Prostate gland (tissue), 2 donors: Measurements from ENCODE around the gene TRAPPC11. TPM values are rescaled to one million over a fixed set of nuclear protein-coding genes. Genes with fewer than 3 reads are reported as not detected.

Experiments used
- DNase-seq: peaks from one replicate; pipeline ENCODE4 v3.0.0-alpha.2; 2019; ENCODE audit warnings: low spot score
- H3K27ac ChIP-seq, 2 donors: fragments of 200-600 bp; sonication (generic); 2 replicates each; pipeline ENCODE4 v1.5.1; 2017 to 2019
- H3K27me3 ChIP-seq: fragments of 200-600 bp; sonication (generic); replicated peaks from 2 replicates; pipeline ENCODE4 v1.5.1; 2019; ENCODE audit not compliant: insufficient read depth
- H3K36me3 ChIP-seq, 2 donors: fragments of 200-600 bp; sonication (generic); 1 replicate in 1 of 2; 2 replicates in 1 of 2; pipeline versions ENCODE4 v1.5.1 to v1.8.1; 2017 to 2019
- H3K4me1 ChIP-seq: fragments of 200-600 bp; sonication (generic); replicated peaks from 2 replicates; pipeline ENCODE4 v1.5.1; 2019
- H3K4me3 ChIP-seq, 2 donors: fragments of 200-600 bp; sonication (generic); 2 replicates each; pipeline ENCODE4 v1.5.1; 2017 to 2019
- H3K9me3 ChIP-seq: fragments of 200-600 bp; sonication (generic); 2 replicates; pipeline ENCODE4 v1.5.1; 2017
- POLR2A ChIP-seq: fragments of 450-650 bp; IDR thresholded peaks from one replicate; pipeline ENCODE4 v1.6.1; 2016; ENCODE audit warnings: antibody characterized with exemption, mild to moderate bottlenecking
- POLR2AphosphoS5 ChIP-seq: sonication (generic); formaldehyde crosslinking; IDR thresholded peaks from one replicate; pipeline ENCODE4 v1.6.1; 2017; ENCODE audit warnings: antibody characterized with exemption
- WGBS: methylation state at CpG from one replicate; pipeline ENCODE4 v1.1.5; 2018; 5-methylcytosine and 5-hydroxymethylcytosine counted together
- intact Hi-C: fragments of 100-400 bp; cut with DNase I; formaldehyde crosslinking; loops from one replicate; pipeline ENCODE4 v1.14.2; 2022
- total RNA-seq, 2 donors: library from RNA; depleted of rRNA; stranded (reverse); fragments of >200 nt; gene quantifications; one replicate each; pipeline ENCODE4 v1.1.0, GENCODE V29; 2016
- TF ChIP-seq, protein P1 (sequence below), 4 experiments: fragments of 200-600 bp in 2 of 4; fragments of 450-650 bp in 2 of 4; sonication (generic) in 2 of 4; IDR thresholded peaks; 1 replicate in 3 of 4; 2 replicates in 1 of 4; pipeline ENCODE4 v1.5.1; 2016 to 2019; ENCODE audit warnings: antibody characterized with exemption in 4 of 4, mild to moderate bottlenecking in 2 of 4, moderate library complexity in 2 of 4

TRAPPC11 gene
- total RNA-seq = 10 to 100 TPM; 27.6 to 34.5 TPM

- H3K36me3 ChIP-seq = no peaks in the 10 kb centered on the region
- WGBS = under 1% methylated on average over 36 of the region's 63 CpGs
- intact Hi-C loops = loop anchor here (2.0 kb wide), 1 partner anchor 154 kb away; the partner anchor contains the start of gene ING2
Measured at GRCh38 chr4:183659029-183659871, at the start of gene TRAPPC11, which contains the start of gene RWDD4. TSS of gene TRAPPC11 (plus strand) at chr4:183659293. CDS start at chr4:183663868, 4,575 bp downstream. TSS of gene RWDD4 (minus strand) at chr4:183659185. CDS start at chr4:183658952, 233 bp downstream.

DNA sequence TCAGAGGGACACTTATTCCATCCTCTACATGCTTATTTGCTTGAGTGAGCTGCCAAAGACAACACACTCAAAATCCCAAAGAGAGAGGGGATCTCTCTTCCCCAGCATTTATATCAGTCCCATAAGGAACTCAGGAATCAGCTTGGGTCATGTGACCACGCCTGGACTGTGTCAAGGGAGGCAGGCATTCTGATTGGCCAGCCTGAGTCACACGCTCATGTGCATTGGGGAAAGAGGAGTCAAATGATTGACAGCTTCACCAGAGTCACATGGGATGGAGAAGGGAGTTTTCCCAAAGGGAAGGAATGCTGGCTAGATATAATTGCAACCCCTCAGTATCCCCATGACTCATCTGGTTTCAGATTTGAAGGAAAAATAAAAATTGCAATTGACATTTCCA lies 49.1 kb upstream of the TRAPPC11 start:
- no peak overlapping the region for H3K27ac ChIP-seq
- no peaks in the 10 kb centered on the region for H3K27me3 ChIP-seq
- TF ChIP-seq POLR2AphosphoS5 (no peak), POLR2A (no peak)
- TF ChIP-seq, protein P1, sequence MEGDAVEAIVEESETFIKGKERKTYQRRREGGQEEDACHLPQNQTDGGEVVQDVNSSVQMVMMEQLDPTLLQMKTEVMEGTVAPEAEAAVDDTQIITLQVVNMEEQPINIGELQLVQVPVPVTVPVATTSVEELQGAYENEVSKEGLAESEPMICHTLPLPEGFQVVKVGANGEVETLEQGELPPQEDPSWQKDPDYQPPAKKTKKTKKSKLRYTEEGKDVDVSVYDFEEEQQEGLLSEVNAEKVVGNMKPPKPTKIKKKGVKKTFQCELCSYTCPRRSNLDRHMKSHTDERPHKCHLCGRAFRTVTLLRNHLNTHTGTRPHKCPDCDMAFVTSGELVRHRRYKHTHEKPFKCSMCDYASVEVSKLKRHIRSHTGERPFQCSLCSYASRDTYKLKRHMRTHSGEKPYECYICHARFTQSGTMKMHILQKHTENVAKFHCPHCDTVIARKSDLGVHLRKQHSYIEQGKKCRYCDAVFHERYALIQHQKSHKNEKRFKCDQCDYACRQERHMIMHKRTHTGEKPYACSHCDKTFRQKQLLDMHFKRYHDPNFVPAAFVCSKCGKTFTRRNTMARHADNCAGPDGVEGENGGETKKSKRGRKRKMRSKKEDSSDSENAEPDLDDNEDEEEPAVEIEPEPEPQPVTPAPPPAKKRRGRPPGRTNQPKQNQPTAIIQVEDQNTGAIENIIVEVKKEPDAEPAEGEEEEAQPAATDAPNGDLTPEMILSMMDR (IDR thresholded peaks at IDR 0.05) = no peak
- WGBS = 100% methylated on average over 2 of the region's 2 CpGs
- no peaks in the 10 kb centered on the region for H3K36me3 ChIP-seq
- H3K4me1 ChIP-seq = no peaks in the 10 kb centered on the region
- H3K9me3 ChIP-seq = no peaks in the 10 kb centered on the region
- H3K4me3 ChIP-seq = no peak overlapping the region
- no peak for DNase-seq
- intact Hi-C loops = no loop called here

More at GRCh38 chr4:183659029-183659871, at the start of gene TRAPPC11, which contains the start of gene RWDD4:
- Histone ChIP-seq H3K9me3 (no peaks in the 10 kb centered on the region), H3K27ac (peak within 1 kb of the TSS; percentile 88 to 93), H3K4me1 (no peaks in the 10 kb centered on the region), H3K4me3 (peak within 1 kb of the TSS; percentile 69 to 90), H3K27me3 (no peaks in the 10 kb centered on the region)
- DNase-seq = peak; percentile 98
- peak; percentile 89 for TF ChIP-seq POLR2AphosphoS5
- TF ChIP-seq, protein P1 (IDR thresholded peaks at IDR 0.05) = peak in 2 of 4 experiments; percentile 67 to 77
- peak; percentile 91 for TF ChIP-seq POLR2A

- 39% methylated on average over 7 of the region's 7 CpGs for WGBS
- Histone ChIP-seq H3K36me3 (no peaks in the 10 kb centered on the region), H3K9me3 (no peaks in the 10 kb centered on the region), H3K4me3 (no peak overlapping the region), H3K27ac (peak overlapping the region in 1 of 2 donors; percentile 23), H3K27me3 (no peaks in the 10 kb centered on the region), H3K4me1 (no peaks in the 10 kb centered on the region)
- DNase-seq = no peak
- TF ChIP-seq, protein P1 (IDR thresholded peaks at IDR 0.05) = no peak
- TF ChIP-seq POLR2A (no peak), POLR2AphosphoS5 (no peak)
- intact Hi-C loops = no loop called here
Measured at GRCh38 chr4:183610613-183611012, 48.5 kb upstream of the TRAPPC11 start.

DNA sequence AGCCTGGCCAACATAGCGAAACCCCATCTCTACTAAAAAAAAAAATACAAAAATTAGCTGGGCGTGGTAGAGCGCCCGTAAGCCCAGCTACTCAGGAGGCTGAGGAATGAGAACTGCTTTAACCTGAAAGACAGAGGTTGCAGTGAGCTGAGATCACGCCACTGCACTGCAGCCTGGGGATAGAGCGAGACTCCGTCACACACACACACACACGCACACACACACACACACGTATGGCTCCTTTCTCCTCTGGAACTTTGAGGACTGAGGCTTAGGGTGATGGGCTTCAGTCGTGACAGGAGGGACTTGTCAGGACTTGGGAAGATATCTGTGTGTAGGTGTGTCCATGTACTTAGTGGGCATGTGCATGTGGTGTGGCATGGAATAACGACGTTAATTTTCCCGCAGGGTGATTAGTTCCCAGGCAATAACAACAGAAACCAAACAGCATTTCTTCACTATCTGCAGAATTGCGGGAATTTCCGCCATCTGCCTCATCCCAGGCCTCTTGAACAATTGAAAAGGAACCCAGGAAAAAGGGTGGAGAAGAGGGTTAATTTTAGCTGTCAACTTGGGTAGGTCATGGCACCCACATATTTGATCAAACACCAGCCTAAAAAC lies 47.8 kb upstream of the TRAPPC11 start:
- Histone ChIP-seq H3K36me3 (no peaks in the 10 kb centered on the region), H3K9me3 (no peaks in the 10 kb centered on the region), H3K27ac (peak overlapping the region in 1 of 2 donors; percentile 23), H3K27me3 (no peaks in the 10 kb centered on the region), H3K4me3 (no peak overlapping the region), H3K4me1 (no peaks in the 10 kb centered on the region)
- TF ChIP-seq, protein P1 (IDR thresholded peaks at IDR 0.05) = no peak
- TF ChIP-seq POLR2A (no peak), POLR2AphosphoS5 (no peak)
- intact Hi-C loops = no loop called here
- WGBS = 74% methylated on average over 15 of the region's 15 CpGs
- DNase-seq = no peak
